CD4-positive, alpha-beta T cell treated with Interleukin-15 for 4 hours (primary cell): ENCODE results near the gene LTBR.

Source experiments
- DNase-seq: peaks from one replicate; pipeline ENCODE4 v3.0.0-alpha.2; 2020; ENCODE audit warnings: low spot score

Gene LTBR

DNA sequence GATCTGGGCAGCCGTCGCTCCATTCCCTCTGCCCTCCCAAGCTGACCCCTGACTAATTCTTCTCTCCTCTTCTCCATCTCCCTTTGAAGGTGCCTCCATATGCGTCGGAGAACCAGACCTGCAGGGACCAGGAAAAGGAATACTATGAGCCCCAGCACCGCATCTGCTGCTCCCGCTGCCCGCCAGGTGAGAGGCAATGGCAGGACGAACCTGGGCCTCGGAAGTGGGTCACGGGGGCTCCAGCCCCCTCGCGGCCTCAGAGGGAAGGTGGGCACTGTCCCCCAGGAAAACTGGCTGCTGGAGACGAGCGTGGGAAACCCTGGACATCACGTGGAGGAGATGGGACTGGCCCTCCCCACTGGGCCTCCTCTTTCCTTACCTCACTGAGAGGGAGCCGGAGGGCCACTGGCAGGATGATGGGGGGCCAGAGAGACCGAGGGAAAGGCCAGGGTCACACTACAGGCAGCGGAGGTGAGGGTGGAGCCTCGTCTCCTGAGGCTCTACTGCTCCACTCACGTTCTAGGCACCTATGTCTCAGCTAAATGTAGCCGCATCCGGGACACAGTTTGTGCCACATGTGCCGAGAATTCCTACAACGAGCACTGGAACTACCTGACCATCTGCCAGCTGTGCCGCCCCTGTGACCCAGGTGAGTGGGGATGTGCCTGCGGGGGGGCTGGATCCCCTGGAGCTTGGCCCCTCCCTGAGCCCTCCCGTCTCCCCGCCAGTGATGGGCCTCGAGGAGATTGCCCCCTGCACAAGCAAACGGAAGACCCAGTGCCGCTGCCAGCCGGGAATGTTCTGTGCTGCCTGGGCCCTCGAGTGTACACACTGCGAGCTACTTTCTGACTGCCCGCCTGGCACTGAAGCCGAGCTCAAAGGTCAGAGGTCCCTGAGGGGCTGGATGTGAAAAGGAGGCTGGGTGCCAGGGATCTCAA, 806 bp downstream of the LTBR start:
- DNase-seq: no peak

DNA sequence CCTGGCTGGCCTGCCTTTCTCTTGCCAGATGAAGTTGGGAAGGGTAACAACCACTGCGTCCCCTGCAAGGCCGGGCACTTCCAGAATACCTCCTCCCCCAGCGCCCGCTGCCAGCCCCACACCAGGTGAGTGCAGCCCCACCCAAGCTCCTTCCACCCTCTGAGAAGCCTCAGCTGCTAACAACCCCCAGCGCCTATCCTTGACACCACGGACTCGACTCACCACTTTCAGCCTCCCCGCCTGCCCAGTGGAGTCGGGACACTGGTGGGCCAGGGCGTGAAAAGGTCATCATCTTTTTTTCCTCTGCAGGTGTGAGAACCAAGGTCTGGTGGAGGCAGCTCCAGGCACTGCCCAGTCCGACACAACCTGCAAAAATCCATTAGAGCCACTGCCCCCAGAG, 2.1 kb downstream of the LTBR start:
- DNase-seq: no peak

DNA sequence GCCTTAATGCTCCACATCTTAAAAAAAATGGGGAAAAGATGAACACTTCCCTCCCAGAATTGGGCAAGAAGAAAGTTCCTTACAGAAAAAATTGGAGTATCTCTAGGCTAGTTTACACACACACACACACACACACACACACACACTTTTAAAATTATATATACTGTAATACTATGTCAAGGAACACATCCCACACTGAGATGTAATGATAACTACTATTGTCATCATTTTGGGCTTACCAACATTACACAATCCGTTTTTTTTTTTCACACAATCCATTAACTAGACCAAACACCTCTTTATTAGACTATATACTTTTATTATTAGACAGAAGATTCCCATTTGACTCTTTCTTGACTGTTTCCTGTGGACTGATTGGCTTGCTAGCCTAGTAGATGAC, 2.5 kb downstream of the LTBR start:
- no peak for DNase-seq

DNA sequence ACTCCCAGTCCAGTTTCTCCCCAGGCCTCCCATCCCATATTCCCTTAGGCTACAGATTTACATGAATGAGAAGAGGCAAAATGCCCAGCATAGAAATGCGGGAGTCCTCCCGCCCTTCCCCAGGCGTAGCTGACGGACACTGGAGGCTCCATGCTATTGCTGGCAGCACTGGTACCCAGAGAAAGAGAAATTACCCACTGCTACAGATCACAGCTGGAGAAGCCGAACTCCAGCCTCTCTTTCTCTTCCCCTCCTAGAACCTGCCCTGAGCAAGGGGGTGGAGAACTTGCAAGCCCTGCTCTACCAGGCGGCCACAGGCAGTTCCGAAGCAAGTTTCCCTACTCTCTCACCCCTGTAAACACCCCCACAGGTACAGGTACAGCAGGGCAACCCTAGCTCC, 3.6 kb downstream of the LTBR start:
- DNase-seq: no peak

DNA sequence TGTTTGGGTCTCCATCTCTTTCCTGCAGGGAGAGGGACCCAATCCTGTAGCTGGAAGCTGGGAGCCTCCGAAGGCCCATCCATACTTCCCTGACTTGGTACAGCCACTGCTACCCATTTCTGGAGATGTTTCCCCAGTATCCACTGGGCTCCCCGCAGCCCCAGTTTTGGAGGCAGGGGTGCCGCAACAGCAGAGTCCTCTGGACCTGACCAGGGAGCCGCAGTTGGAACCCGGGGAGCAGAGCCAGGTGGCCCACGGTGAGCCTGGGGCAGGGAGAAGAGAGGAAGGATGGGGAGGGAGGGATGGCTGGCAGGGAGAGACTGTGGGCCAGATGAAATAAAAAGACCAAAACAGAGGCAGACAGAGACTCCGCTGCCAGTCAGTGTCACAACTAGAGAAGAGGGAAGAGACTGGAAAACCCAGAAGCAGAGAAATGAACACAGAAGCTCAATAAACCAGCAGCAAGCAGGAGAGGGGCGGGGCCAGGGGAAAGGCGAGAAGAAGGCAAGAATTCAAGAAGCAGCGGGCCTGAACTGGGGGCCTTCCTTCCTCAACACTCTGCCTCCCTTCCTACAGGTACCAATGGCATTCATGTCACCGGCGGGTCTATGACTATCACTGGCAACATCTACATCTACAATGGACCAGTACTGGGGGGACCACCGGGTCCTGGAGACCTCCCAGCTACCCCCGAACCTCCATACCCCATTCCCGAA, 6.3 kb downstream of the LTBR start:
- no peak for DNase-seq

DNA sequence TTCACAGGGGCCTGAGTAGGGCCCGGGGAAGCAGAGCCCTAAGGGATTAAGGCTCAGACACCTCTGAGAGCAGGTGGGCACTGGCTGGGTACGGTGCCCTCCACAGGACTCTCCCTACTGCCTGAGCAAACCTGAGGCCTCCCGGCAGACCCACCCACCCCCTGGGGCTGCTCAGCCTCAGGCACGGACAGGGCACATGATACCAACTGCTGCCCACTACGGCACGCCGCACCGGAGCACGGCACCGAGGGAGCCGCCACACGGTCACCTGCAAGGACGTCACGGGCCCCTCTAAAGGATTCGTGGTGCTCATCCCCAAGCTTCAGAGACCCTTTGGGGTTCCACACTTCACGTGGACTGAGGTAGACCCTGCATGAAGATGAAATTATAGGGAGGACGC, 7.1 kb downstream of the LTBR start:
- no peak for DNase-seq

DNA sequence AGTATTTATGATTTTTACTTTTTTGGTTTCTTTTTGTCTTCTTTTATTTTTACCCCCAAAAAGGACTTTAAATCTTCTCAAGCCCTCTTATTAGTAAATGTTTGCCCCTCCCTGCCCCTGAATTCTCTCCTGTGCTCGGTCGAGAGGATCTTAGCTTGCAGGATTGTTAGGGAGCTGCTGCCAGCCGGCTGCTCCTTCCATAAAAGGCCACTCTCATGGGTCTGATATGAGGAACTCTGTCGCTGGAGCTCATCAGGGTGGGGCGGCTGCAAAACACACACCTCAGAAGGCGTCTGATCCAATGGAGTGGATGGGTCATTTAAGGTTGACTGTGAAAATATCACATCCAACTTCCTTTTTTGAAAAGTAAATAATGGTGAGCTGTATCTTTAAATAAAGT, 8.5 kb downstream of the LTBR start:
- no peak for DNase-seq

DNA sequence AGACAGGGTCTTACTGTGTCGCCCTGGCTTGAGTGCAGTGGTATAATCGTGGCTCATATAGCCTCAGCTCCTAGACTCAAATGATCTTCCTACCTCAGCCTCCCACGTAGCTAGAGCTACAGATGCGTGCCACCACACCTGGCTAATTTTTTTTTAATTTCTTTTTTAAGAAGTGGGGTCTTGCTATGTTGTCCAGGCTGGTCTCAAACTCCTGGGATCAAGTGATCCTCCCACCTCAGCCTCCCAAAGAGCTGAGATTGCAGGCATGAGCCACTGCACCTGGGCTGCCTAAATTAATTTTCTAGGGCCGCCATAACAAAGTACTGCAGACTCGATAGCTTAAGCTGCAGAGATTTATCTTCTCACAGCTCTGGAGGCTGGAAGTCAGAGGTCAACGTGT, 9.1 kb downstream of the LTBR start:
- no peak for DNase-seq

DNA sequence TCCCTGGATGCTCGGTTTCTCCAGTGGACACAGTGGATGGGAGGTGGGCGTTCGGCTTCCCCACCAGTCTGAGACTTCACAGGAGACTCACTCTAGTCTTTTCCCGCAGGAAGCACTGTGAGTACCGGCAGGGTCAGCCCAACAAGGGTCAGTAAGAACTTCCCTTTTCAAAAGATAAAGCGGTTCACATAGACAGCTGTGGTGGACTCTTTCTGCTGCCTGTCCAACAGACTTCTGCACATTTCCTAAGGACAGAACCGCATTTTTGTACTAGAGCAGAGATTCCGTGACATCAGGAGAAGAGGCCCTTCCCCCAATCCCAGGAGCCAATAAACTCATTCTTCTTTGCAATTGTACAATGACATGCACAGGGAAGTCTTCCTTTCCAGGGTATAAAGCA, 10.4 kb downstream of the LTBR start:
- DNase-seq: no peak

DNA sequence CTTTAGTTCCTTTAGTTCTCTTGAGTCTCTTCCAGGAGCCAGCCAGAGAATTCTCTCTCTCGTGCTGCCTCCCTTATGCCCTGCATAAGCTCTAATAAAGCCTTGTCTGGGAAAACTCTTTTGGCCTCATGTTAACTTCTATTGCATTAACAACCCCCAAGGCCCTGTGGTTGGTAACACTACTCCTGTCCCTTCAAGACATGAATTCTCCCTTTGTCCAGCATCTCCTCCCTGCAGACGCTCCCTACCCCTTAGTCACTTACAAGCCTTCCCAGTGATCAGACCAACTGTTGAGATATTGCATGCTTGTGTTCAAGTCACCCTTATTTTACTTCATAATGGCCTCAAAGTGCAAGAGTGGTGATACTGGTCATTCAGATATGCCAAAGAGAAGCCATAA, 12.1 kb downstream of the LTBR start:
- DNase-seq: no peak

DNA sequence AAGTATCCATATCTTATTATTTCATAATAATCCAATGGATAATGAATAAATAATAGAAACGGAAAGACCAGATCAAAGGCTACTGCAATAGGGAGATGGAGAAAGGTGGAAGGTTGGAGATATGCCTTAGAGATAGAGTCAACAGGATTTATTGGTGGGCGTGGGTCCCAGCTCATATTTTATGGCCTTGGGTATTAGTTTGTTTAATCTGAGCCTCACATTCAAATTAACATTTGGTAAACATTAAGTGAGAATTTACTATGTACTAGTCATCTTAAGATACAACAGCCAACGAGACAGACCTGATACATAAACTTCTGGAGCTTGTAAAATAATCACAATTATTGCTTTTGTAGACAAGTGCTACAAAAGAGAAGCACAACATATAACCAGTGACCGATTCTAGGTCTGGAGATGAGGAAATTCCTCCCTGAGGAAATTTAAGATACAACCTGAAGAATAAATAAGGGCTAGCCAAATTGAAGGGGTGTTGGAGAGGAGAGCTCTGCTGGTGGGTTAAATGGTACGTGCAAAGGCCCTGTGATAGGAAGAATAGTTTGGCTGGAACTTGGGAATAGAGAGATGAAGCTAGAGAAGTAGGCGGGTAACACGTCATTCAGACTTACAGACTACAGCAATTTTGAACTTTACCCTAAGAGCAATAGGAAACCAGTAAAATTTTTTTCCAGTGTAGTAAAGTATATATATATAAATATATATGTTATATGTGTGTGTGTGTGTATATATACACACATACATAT, 16.1 kb downstream of the LTBR start:
- DNase-seq: no peak

DNA sequence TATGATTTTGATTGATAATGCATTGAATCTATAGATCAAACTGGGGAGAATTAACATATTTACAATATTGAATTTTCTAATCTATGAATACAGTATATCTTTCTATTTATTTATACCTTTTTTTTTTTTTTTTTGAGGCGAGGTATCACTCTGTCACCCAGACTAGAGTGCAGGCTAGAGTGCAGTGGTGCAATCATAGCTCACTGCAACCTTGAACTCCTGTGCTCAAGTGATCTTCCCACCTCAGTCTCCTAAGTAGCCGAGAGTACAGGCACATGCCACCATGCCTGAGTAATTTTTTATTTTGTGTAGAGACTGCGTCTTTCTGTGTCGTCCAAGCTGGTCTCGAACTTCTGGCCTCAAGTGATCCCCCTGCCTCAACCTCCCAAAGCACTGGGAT, 20.4 kb downstream of the LTBR start:
- DNase-seq: no peak

DNA sequence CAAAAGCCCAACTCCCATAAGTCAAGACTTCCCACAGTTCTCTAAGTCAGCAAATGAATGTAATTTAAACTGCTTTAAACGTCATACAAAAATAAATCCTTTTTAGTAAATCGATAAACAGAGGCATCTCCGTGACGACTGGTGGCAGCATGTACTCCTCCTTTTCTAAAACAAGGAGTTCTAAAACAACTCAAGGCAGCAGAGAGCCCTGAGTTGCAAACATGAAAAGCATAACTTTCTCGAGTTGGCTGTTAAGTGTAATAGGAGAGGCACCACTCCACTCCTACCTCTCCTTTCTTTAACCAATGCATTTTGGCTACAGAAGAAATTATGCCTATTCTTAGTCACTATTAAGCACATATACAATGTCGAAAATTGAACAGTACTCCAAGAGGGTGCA, 22.0 kb downstream of the LTBR start:
- DNase-seq: no peak

DNA sequence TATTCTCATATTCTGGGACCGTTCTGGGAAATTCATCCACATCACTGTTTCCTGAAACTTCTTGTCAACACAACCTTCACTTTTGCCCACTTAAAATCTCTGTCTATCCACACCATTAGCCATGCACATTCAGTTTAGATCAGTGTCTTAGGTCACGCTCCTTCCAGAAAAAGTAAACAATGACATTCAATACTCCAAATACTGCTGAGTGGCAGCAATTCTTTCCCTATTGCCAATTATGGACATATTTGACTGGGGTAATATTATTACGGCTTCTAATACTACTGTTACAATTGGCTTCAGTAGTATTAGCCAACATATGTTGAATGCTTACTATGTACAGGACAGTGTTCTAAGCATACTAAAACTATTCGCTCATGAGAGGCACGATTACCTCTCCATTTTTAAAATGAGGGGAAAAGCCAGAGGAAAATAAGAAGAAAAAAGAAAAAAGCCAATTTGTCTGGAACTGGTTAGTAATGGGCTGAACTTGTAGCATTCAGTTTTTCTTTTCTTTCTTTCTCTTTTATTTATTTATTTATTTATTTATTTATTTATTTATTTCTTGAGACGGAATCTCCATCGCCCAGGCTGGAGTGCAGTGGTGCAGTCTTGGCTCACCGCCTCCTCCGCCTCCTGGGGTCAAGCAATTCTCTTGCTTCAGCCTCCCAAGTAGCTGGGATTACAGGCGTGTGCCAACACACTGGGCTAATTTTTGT, 23.4 kb downstream of the LTBR start:
- no peak for DNase-seq

DNA sequence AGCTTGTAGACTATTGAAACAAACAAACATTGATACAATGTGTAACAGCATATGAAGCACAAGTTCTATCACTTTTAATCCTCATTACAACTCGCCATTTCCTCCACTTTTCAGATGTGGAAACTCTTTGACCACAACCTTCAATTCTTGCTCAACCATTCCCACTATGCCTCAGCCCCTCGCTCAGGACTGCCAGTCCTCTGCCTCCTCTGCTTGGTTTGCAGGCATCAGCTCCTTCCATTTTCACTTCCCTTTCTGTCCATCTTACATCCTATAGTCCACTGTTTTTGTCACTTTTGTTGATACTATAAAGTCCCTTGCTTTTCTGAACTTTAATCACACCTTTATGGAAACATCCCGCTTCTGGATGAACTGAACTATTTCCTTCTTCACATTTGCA, 32.6 kb downstream of the LTBR start:
- DNase-seq: no peak

DNA sequence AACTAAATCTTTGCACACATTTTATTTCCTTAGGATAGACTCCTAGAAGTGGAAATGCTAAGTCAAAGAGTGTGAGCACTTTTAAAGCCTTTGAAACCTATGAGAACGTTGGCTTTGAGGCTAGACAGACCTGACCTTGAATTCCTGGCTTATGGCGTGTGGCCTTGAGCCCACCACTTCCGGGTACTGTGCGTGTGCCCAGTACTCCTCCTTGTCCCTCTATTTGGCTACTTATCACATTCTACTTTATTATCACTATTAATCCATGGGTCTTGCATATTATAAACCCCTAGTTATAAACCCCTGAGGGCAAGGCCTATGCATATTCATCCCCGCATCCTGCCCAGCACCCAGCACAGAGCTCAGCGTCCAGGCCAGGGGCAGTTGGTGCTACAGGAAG, 34.8 kb downstream of the LTBR start:
- DNase-seq: no peak

DNA sequence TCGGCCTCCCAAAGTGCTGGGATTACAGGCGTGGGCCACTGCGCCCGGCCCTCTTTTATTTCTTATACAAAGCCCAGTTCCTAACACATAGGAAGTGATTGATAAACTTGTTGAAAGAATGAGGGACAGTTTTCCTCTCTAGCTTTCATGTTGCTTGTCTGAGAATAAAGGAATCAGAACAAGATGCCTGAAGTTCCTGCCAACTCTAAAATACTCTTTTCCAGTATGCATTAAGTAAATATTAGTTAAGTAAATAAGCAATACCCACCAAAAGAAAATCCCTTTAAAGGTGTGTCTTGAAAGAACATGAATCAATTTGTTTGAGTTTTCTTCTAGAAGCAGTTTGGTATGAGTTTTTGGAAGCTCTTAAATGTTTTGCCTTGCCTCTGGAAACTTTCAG, 36.4 kb downstream of the LTBR start:
- DNase-seq: no peak

DNA sequence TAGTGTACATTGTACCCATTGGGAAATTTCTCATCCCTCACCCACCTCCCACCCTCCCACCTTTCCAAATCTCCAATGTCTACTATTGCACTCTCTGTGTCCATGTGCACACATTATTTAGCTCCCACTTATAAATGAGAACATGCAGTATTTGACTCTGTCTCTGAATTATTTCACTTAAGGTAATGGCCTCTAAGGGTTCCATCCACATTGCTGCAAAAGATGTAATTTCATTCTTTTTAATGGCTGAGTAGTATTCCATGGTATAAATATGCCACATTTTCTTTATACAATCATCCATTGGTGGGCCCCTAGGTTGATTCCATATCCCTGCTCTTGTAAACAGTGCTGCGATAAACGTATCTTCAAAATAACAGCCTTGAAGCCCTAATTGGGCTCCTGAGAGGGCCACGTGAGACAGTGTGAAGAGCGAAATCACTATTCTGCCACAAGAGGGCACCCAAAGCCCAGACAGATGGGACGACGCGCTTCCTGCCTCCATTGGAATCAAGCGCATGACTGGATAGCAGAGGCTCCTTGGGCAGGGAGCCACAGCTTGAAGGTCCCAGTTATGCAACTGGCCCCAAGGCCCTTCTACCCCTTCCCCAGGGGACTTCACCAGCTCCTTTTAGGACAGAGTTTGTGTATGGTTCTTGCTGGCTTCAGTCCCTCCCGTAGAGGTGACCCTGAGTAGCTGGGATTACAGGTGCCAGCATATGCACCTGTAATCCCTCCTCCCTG, 39.5 kb downstream of the LTBR start:
- peak; percentile 88 for DNase-seq

DNA sequence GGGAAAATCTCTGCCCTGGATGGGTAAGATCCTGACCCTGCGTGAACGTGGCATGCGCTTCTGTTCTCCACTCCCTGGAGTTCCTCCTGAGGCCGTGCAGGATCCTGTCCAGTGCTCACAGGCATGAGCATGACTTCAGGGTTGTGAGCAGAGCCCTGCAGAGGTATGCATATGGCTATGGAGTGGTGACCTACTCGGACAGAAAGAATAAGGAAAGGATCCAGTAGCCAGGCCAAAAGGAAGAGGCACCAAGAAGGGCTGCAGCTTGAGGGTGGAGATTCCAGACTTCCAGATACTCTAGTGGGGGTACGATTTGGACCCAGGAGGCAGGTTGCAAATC, 40.0 kb downstream of the LTBR start:
- no peak for DNase-seq

DNA sequence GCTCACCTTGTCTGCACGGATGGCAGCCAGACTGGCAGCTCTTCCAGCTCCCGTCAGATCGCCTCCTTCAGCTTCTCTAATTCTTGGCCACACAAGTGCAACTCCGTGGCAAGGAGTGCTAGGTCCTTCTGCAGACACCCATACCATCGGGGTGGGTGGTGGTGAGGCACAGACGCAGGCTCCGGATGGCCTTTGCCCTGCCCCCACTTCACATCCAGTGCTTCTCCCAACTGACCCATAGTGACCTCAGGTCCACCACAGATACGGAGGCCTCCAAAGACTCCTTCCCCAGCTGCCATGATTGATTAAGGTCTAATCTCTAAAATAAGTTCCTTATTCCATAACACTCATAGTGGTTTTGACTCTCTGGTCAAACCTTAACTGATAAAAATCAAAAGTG, 40.9 kb downstream of the LTBR start:
- no peak for DNase-seq
